GM23338 (cell line): ENCODE measurements around the gene EPB41L5.
"Not testable (repeated sequence)": the region's sequence is repeated elsewhere in the genome, so short reads cannot be mapped to it uniquely, and the experiment has no call there.

Experiments
- CREB1 ChIP-seq: fragments of 250-450 bp; sonication (Bioruptor Pico); IDR thresholded peaks from 2 replicates; pipeline ENCODE4 v1.5.0; 2020; ENCODE audit warnings: low read depth, mild to moderate bottlenecking, moderate library complexity
- EZH2 ChIP-seq: fragments of 200-600 bp; sonication (generic); IDR thresholded peaks from one replicate; pipeline ENCODE4 v1.8.0; 2017; ENCODE audit warnings: antibody characterized with exemption, mild to moderate bottlenecking, low read depth; ENCODE audit not compliant: unreplicated experiment
- EZH2phosphoT487 ChIP-seq: fragments of 200-600 bp; sonication (generic); IDR thresholded peaks from one replicate; pipeline ENCODE4 v1.8.1; 2018; ENCODE audit warnings: antibody characterized with exemption; ENCODE audit not compliant: unreplicated experiment
- JUNB ChIP-seq: IDR thresholded peaks from one replicate; pipeline ENCODE4 v1.6.1; 2016; ENCODE audit warnings: antibody characterized with exemption; ENCODE audit not compliant: unreplicated experiment
- NANOG ChIP-seq: IDR thresholded peaks from 2 replicates; pipeline ENCODE4 v1.6.1; 2016; ENCODE audit warnings: antibody characterized with exemption, borderline replicate concordance
- POLR2AphosphoS5 ChIP-seq: IDR thresholded peaks from 2 replicates; pipeline ENCODE4 v1.6.1; 2016; ENCODE audit warnings: antibody characterized with exemption, low read depth
- STAT1 ChIP-seq: IDR thresholded peaks from one replicate; pipeline ENCODE4 v1.6.1; 2016; ENCODE audit warnings: antibody characterized with exemption; ENCODE audit not compliant: unreplicated experiment
- ZNF114 ChIP-seq: fragments of 250-450 bp; sonication (Bioruptor Pico); IDR thresholded peaks from 2 replicates; pipeline ENCODE4 v1.5.0; 2020; ENCODE audit warnings: mild to moderate bottlenecking, moderate library complexity
- TF ChIP-seq, protein P1 (sequence below), 2 experiments: fragments of 200-600 bp in 1 of 2; sonication (generic) in 1 of 2; conservative IDR thresholded peaks; 2 replicates each; pipeline versions ENCODE4 v1.5.1 to v1.6.1; 2016 to 2017; ENCODE audit warnings: antibody characterized with exemption in 2 of 2, low read depth in 2 of 2, mild to moderate bottlenecking in 2 of 2, moderate library complexity in 1 of 2
- TF ChIP-seq, protein P2 (sequence below): IDR thresholded peaks from one replicate; pipeline ENCODE4 v1.6.1; 2018; ENCODE audit warnings: antibody characterized with exemption; ENCODE audit not compliant: unreplicated experiment
- TF ChIP-seq, protein P3 (sequence below): IDR thresholded peaks from 2 replicates; pipeline ENCODE4 v1.6.1; 2016; ENCODE audit warnings: antibody characterized with exemption

DNA sequence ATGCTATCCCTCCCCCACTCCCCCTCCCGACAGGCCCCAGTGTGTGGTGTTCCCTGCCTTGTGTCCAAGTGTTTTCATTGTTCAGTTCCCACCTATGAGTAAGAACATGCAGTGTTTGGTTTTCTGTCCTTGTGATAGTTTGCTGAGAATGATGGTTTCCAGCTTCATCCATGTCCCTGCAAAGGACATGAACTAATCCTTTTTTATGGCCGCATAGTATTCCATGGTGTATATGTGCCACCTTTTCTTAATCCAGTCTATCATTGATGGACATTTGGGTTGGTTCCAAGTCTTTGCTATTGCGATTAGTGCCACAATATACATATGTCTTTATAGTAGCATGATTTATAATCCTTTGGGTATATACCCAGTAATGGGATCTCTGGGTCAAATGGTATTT is 108.5 kb downstream of the EPB41L5 start:
- TF ChIP-seq, protein P1, sequence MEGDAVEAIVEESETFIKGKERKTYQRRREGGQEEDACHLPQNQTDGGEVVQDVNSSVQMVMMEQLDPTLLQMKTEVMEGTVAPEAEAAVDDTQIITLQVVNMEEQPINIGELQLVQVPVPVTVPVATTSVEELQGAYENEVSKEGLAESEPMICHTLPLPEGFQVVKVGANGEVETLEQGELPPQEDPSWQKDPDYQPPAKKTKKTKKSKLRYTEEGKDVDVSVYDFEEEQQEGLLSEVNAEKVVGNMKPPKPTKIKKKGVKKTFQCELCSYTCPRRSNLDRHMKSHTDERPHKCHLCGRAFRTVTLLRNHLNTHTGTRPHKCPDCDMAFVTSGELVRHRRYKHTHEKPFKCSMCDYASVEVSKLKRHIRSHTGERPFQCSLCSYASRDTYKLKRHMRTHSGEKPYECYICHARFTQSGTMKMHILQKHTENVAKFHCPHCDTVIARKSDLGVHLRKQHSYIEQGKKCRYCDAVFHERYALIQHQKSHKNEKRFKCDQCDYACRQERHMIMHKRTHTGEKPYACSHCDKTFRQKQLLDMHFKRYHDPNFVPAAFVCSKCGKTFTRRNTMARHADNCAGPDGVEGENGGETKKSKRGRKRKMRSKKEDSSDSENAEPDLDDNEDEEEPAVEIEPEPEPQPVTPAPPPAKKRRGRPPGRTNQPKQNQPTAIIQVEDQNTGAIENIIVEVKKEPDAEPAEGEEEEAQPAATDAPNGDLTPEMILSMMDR (conservative IDR thresholded peaks at IDR 0.05; ENCODE audit: low read depth in 2 of 2), result not testable (repeated sequence)
- TF ChIP-seq EZH2; POLR2AphosphoS5; STAT1; CREB1; EZH2phosphoT487; JUNB; ZNF114 (CRISPR knock-in tag); NANOG: not testable (repeated sequence)
- TF ChIP-seq, protein P2, sequence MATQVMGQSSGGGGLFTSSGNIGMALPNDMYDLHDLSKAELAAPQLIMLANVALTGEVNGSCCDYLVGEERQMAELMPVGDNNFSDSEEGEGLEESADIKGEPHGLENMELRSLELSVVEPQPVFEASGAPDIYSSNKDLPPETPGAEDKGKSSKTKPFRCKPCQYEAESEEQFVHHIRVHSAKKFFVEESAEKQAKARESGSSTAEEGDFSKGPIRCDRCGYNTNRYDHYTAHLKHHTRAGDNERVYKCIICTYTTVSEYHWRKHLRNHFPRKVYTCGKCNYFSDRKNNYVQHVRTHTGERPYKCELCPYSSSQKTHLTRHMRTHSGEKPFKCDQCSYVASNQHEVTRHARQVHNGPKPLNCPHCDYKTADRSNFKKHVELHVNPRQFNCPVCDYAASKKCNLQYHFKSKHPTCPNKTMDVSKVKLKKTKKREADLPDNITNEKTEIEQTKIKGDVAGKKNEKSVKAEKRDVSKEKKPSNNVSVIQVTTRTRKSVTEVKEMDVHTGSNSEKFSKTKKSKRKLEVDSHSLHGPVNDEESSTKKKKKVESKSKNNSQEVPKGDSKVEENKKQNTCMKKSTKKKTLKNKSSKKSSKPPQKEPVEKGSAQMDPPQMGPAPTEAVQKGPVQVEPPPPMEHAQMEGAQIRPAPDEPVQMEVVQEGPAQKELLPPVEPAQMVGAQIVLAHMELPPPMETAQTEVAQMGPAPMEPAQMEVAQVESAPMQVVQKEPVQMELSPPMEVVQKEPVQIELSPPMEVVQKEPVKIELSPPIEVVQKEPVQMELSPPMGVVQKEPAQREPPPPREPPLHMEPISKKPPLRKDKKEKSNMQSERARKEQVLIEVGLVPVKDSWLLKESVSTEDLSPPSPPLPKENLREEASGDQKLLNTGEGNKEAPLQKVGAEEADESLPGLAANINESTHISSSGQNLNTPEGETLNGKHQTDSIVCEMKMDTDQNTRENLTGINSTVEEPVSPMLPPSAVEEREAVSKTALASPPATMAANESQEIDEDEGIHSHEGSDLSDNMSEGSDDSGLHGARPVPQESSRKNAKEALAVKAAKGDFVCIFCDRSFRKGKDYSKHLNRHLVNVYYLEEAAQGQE, result not testable (repeated sequence)
- TF ChIP-seq, protein P3, sequence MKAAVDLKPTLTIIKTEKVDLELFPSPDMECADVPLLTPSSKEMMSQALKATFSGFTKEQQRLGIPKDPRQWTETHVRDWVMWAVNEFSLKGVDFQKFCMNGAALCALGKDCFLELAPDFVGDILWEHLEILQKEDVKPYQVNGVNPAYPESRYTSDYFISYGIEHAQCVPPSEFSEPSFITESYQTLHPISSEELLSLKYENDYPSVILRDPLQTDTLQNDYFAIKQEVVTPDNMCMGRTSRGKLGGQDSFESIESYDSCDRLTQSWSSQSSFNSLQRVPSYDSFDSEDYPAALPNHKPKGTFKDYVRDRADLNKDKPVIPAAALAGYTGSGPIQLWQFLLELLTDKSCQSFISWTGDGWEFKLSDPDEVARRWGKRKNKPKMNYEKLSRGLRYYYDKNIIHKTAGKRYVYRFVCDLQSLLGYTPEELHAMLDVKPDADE, result not testable (repeated sequence)
